Endothelial cell (in vitro differentiated cells): ENCODE measurements around the gene FLYWCH1. TPM values are rescaled to one million over a fixed set of nuclear protein-coding genes. Genes with fewer than 3 reads are reported as not detected.

ENCODE experiments used
- DNase-seq: peaks from one replicate; pipeline ENCODE4 v3.0.0; 2021; ENCODE audit warnings: low spot score
- H3K27ac Mint-ChIP-seq: one replicate; pipeline ENCODE4 v1.8.0; 2021; ENCODE audit warnings: mixed read lengths, inconsistent platforms; ENCODE audit not compliant: unreplicated experiment
- H3K27me3 Mint-ChIP-seq: one replicate; pipeline ENCODE4 v1.8.0; 2021; ENCODE audit warnings: mild to moderate bottlenecking, moderate library complexity, mixed read lengths, inconsistent platforms; ENCODE audit not compliant: unreplicated experiment
- H3K36me3 Mint-ChIP-seq: one replicate; pipeline ENCODE4 v1.8.0; 2021; ENCODE audit warnings: mild to moderate bottlenecking, low read depth, mixed read lengths, inconsistent platforms; ENCODE audit not compliant: unreplicated experiment
- H3K4me1 Mint-ChIP-seq: one replicate; pipeline ENCODE4 v1.8.0; 2021; ENCODE audit warnings: mild to moderate bottlenecking, mixed read lengths, inconsistent platforms; ENCODE audit not compliant: unreplicated experiment
- H3K4me3 Mint-ChIP-seq: one replicate; pipeline ENCODE4 v1.8.0; 2021; ENCODE audit warnings: mild to moderate bottlenecking, mixed read lengths, inconsistent platforms; ENCODE audit not compliant: unreplicated experiment
- H3K9me3 Mint-ChIP-seq: one replicate; pipeline ENCODE4 v1.8.0; 2021; ENCODE audit warnings: mixed read lengths, inconsistent platforms; ENCODE audit not compliant: unreplicated experiment
- total RNA-seq: library from RNA; stranded (reverse); fragmentation: NEBNext Ultra II Directional; extraction: Animal tissue kit (Norgen Biotek cat#: 25700); gene quantifications from one replicate; pipeline ENCODE4 v1.2.1, GENCODE V29; 2021; ENCODE audit not compliant: unreplicated experiment
- TF ChIP-seq, protein P1 (sequence below): fragments of 200-600 bp; sonication (generic); IDR thresholded peaks from one replicate; pipeline ENCODE4 v1.5.0; 2021; ENCODE audit warnings: antibody characterized with exemption; ENCODE audit not compliant: unreplicated experiment

FLYWCH1 gene
- total RNA-seq, 1 donor from 2014 or later, result 50.8 TPM

DNA sequence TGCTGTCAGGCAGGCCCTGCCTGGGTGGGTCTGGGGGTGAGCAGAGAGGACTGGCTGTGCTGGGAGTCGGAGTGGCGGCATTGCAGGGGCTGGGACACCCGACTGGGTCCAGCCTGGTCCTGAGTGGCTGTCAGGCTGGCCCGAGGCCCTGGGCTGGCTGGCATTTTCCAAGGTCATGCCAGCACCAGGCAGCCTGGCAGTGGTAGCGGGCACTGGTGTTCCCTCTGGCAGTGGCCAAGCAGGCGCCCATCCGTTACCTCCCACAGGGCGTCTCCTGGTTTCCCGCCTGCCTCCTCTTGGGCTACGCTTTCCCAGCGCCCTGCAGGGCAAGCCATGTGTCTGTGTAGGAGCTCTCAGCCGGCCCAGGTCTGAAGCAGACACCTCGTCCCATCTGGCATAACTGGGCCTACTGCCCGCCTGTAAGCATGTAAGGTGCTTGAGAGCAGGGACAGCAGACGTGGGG is 74.2 kb downstream of the FLYWCH1 start:
- peaks cover 12% of the 10 kb centered on the region for H3K4me1 Mint-ChIP-seq
- TF ChIP-seq, protein P1, sequence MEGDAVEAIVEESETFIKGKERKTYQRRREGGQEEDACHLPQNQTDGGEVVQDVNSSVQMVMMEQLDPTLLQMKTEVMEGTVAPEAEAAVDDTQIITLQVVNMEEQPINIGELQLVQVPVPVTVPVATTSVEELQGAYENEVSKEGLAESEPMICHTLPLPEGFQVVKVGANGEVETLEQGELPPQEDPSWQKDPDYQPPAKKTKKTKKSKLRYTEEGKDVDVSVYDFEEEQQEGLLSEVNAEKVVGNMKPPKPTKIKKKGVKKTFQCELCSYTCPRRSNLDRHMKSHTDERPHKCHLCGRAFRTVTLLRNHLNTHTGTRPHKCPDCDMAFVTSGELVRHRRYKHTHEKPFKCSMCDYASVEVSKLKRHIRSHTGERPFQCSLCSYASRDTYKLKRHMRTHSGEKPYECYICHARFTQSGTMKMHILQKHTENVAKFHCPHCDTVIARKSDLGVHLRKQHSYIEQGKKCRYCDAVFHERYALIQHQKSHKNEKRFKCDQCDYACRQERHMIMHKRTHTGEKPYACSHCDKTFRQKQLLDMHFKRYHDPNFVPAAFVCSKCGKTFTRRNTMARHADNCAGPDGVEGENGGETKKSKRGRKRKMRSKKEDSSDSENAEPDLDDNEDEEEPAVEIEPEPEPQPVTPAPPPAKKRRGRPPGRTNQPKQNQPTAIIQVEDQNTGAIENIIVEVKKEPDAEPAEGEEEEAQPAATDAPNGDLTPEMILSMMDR, result no peak
- no peak overlapping the region for H3K4me3 Mint-ChIP-seq
- H3K27ac Mint-ChIP-seq, result no peak overlapping the region
- H3K9me3 Mint-ChIP-seq, result no peaks in the 10 kb centered on the region
- H3K36me3 Mint-ChIP-seq, result no peaks in the 10 kb centered on the region
- no peak for DNase-seq
- peaks cover 7% of the 10 kb centered on the region for H3K27me3 Mint-ChIP-seq

DNA sequence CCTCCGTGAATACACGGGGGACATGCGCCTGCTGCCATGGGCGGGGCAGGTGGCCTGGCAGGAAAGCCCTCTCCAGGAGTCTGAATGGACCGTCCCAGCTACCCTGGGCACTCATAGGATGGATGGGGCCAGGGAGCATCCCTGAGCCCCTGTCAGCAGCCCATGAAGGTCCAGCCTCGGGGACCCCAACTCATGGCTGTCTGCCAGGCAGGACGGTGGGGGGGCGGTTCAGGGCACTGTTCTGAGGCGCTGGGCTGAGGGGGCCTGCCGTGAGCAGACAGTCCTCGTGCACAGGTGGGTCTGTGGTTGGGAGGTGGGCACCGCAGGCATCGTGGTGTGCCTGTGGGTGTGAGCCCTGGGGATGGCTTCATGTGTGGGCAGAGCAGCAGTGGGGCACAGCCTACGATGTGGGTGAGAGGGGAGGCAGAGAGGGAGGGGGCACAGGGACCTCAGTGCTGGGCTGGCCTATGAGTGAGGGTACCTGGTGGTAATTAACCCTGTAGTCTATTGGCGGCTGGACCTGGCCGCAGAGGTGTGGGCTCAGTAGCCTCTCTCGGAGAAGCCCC is 75.0 kb downstream of the FLYWCH1 start:
- TF ChIP-seq, protein P1, result no peak
- no peak overlapping the region for H3K27ac Mint-ChIP-seq
- no peak overlapping the region for H3K4me3 Mint-ChIP-seq
- no peaks in the 10 kb centered on the region for H3K36me3 Mint-ChIP-seq
- no peak for DNase-seq
- no peaks in the 10 kb centered on the region for H3K9me3 Mint-ChIP-seq
- peaks cover 4% of the 10 kb centered on the region for H3K27me3 Mint-ChIP-seq
- peaks cover 4% of the 10 kb centered on the region for H3K4me1 Mint-ChIP-seq

DNA sequence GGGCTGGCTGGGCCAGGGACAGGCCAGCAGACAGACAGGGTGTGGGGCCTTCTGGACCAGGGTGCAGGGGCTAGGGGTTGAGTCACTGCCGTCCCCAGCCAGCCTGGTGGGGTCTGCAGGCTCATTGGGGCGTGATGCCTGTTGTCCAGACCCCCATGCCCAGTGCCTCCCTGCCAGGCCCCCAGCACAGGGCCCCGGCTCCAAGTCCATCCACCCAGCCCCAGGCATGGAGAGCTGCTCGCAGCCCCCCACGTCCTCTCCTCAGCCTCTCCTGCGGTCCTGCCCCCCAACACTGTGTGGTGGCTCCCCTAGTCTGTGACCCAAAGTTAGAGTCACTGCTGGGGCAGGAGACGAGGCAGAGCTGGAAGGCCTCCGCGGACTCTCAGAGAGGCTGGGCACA is 75.6 kb downstream of the FLYWCH1 start:
- no peak for DNase-seq
- H3K4me3 Mint-ChIP-seq, result no peak overlapping the region
- no peaks in the 10 kb centered on the region for H3K4me1 Mint-ChIP-seq
- TF ChIP-seq, protein P1, result no peak
- no peaks in the 10 kb centered on the region for H3K9me3 Mint-ChIP-seq
- H3K36me3 Mint-ChIP-seq, result no peaks in the 10 kb centered on the region
- peaks cover 2% of the 10 kb centered on the region for H3K27me3 Mint-ChIP-seq
- no peak overlapping the region for H3K27ac Mint-ChIP-seq

DNA sequence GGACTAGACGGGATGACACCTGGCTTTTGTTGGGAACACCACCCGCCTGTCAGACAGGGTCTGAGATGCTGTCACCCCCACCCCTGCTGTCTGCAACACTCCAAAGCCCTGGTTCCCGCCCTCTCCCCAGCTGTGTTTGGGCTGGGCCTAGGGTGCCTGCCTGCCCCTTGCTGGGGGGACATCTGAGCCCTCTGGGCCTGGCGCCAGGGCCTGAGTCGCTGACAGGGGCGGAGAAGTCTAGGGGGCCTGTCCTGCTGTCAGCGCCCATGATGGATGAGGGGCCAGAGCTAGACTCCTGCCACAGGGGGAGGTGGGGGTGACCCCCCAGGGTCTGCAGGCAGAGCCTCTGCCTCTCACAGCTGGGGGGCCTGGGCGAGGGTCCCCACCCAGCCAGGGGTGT is 76.1 kb downstream of the FLYWCH1 start:
- Mint-ChIP-seq H3K9me3 (no peaks in the 10 kb centered on the region), H3K36me3 (no peaks in the 10 kb centered on the region), H3K4me3 (no peak overlapping the region), H3K27ac (no peak overlapping the region), H3K27me3 (no peaks in the 10 kb centered on the region), H3K4me1 (no peaks in the 10 kb centered on the region)
- DNase-seq, result no peak
- TF ChIP-seq, protein P1, result no peak

DNA sequence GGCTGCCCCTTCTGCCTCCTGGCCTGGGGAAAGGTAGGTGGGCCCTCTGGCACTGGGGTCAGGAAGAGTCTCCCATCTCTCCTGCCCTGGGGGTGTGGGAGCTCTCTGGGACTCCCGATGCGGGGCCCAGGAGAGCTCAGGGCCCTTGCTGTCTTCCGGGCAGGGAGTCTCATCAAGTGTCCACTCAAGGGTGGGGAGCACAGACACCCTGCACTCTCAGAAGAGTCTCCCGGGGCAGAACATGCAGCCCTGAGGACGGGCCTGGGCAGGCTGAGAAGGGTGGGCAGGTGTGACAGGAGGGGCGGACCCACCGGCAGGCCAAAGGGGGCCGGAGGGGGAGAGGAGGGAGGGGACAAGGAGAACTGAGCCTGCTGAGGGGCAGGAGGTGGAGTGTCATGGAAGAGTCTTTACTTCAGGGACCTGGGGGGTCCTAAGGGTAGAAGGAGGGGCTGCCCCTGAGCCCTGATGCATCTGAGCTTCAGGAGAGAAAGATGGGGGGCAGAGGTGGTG is 76.9 kb downstream of the FLYWCH1 start:
- Mint-ChIP-seq H3K27ac (no peak overlapping the region), H3K9me3 (no peaks in the 10 kb centered on the region), H3K4me3 (no peak overlapping the region), H3K4me1 (no peaks in the 10 kb centered on the region), H3K27me3 (peaks cover 2% of the 10 kb centered on the region), H3K36me3 (no peaks in the 10 kb centered on the region)
- DNase-seq, result no peak
- TF ChIP-seq, protein P1, result no peak
